Measurements from ENCODE around the gene TBX4. TPM values are rescaled to one million over a fixed set of nuclear protein-coding genes. Genes with fewer than 3 reads are reported as not detected.

The TBX4 gene
- total RNA-seq, 1 experiment from 2014 or later: not detected

DNA sequence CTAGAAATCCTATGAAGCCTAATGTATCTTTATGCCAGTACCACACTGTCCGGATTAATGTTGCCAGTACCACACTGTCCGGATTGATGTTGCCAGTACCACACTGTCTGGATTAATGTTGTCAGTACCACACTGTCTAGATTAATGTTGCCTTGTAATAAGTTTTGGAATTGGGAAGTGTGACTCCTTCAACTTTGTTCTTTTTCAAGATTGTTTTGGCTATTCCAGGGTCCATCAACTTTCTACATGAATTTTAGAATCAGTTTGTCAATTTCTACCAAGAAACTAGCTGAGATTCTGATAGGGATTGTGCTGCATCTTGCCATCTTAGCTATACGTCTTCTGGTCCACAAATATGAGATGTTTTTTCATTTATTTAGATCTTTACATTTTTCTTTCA is 68.7 kb downstream of the TBX4 start:
- no peak overlapping the region for H3K27ac Mint-ChIP-seq
- no peak overlapping the region for H3K23ac ChIP-seq (ENCODE audit: insufficient read length, low read depth, low read length)
- no peak overlapping the region for H3K4me2 ChIP-seq (ENCODE audit: insufficient read depth, insufficient read length, low read length)
- H2BK12ac ChIP-seq (ENCODE audit: insufficient read length, low read depth, low read length): no peak overlapping the region
- no peak for DNase-seq
- H3K4me1 Mint-ChIP-seq: no peaks in the 10 kb centered on the region
- H3K18ac ChIP-seq (ENCODE audit: insufficient read length, low read depth, low read length): no peak overlapping the region
- no peaks in the 10 kb centered on the region for H3K79me1 ChIP-seq (ENCODE audit: insufficient read depth, low read depth, low read length, poor library complexity, severe bottlenecking)
- H4K20me1 ChIP-seq (ENCODE audit: control insufficient read depth, insufficient read depth, insufficient read length): no peaks in the 10 kb centered on the region
- H3K4ac ChIP-seq (ENCODE audit: low read depth, low read length): no peak overlapping the region
- H2BK5ac ChIP-seq (ENCODE audit: insufficient read length, low read length): no peak overlapping the region
- no peak overlapping the region for H3K9ac ChIP-seq (ENCODE audit: extremely low read depth, insufficient read length, low read length)
- H2BK15ac ChIP-seq (ENCODE audit: low read depth, low read length): no peak overlapping the region
- no peaks in the 10 kb centered on the region for H3K27me3 ChIP-seq (ENCODE audit: insufficient read depth, low read length)
- no CpG with 5 or more reads among the region's 3 CpGs for WGBS (ENCODE audit: extremely low coverage, insufficient read length, low lambda C conversion rate)
- no peak overlapping the region for H3T11ph ChIP-seq (ENCODE audit: low read length)
- H3K23me2 ChIP-seq (ENCODE audit: insufficient read length, low read depth, low read length, poor library complexity, severe bottlenecking): no peaks in the 10 kb centered on the region
- no peaks in the 10 kb centered on the region for H3K4me1 ChIP-seq (ENCODE audit: insufficient read depth, low read length)
- no peak overlapping the region for H3K4me3 Mint-ChIP-seq
- no peak overlapping the region for H4K8ac ChIP-seq (replicated peaks; ENCODE audit: insufficient read length, low read depth, low read length)
- no peaks in the 10 kb centered on the region for H3K9me3 Mint-ChIP-seq
- no peak overlapping the region for H2AK5ac ChIP-seq (ENCODE audit: insufficient read length, low read length)
- no peak overlapping the region for H2AFZ ChIP-seq (ENCODE audit: low read length)
- no peak overlapping the region for H2BK120ac ChIP-seq (ENCODE audit: low read depth, low read length, poor library complexity, severe bottlenecking)
- H4K5ac ChIP-seq (ENCODE audit: insufficient read length, low read depth, low read length): no peak overlapping the region
- no peaks in the 10 kb centered on the region for H3K79me2 ChIP-seq (ENCODE audit: insufficient read depth, low read length)
- H3K27me3 Mint-ChIP-seq (ENCODE audit: low read depth): peaks cover 5% of the 10 kb centered on the region
- TF ChIP-seq, protein P1, sequence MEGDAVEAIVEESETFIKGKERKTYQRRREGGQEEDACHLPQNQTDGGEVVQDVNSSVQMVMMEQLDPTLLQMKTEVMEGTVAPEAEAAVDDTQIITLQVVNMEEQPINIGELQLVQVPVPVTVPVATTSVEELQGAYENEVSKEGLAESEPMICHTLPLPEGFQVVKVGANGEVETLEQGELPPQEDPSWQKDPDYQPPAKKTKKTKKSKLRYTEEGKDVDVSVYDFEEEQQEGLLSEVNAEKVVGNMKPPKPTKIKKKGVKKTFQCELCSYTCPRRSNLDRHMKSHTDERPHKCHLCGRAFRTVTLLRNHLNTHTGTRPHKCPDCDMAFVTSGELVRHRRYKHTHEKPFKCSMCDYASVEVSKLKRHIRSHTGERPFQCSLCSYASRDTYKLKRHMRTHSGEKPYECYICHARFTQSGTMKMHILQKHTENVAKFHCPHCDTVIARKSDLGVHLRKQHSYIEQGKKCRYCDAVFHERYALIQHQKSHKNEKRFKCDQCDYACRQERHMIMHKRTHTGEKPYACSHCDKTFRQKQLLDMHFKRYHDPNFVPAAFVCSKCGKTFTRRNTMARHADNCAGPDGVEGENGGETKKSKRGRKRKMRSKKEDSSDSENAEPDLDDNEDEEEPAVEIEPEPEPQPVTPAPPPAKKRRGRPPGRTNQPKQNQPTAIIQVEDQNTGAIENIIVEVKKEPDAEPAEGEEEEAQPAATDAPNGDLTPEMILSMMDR (conservative IDR thresholded peaks at IDR 0.05): no peak
- H3K56ac ChIP-seq (ENCODE audit: insufficient read length, low read depth, low read length): no peak overlapping the region
- H2BK20ac ChIP-seq (ENCODE audit: low read depth, low read length, poor library complexity, severe bottlenecking): no peak overlapping the region
- H3K14ac ChIP-seq (ENCODE audit: insufficient read depth, low read length): no peak overlapping the region
- H3K27ac ChIP-seq (ENCODE audit: insufficient read length, low read depth, low read length): no peak overlapping the region
- H4K91ac ChIP-seq (ENCODE audit: insufficient read length, low read depth, low read length): no peak overlapping the region
- H3K36me3 Mint-ChIP-seq (ENCODE audit: insufficient read depth in 1 of 3, low read depth in 3 of 3): no peaks in the 10 kb centered on the region
- no peaks in the 10 kb centered on the region for H3K9me3 ChIP-seq (ENCODE audit: control insufficient read depth, low read depth, low read length)

Data from H9 (cell line).